CD4-positive, alpha-beta T cell treated with Interleukin-17A for 4 hours (primary cell): ENCODE results near the gene PXN.
A peak's percentile ranks its signal among the peaks of the same experiment; 100 is the strongest.
"Not testable (repeated sequence)": the region's sequence is repeated elsewhere in the genome, so short reads cannot be mapped to it uniquely, and the experiment has no call there.

ENCODE experiments used
- DNase-seq: peaks from one replicate; pipeline ENCODE4 v3.0.0-alpha.2; 2020; ENCODE audit warnings: mixed read lengths

The PXN gene

DNA sequence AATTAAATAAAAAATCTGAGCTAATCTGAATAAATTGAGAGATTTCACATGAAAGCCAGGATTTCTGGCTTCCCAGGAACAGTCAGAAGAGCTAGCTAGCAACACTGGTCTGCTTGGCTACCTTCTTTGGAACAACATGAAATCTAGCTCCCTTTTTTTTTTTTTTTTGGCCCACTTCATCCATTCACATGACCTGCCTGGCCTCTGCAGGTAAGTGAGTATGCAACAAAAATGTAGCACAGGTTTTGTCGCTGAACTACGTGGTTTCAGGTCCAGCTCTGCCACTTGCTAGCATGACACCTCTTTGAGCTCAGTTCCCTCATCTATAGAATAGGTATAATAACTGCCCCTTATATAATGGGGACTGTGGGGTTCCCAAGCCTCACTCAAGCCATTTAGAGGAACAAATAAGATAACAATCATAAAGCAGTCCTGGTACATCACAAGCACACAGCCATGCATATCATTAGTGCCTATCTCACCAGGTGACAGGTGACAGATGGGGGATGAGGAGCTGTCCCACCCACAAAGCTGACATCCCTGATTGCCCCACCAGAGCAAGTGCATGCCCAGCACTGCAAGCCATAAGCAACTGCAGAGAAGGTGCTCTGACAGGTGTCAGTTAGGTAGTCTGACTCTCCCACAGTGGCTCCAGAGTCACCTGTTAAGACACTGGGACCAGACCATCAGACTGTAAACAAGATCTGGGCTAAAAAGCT is 25.6 kb downstream of the PXN start:
- DNase-seq = no peak

GRCh38 chr12:120238839-120239445 is 26.6 kb downstream of the PXN start:
- DNase-seq = no peak

- no peak for DNase-seq
Observed at GRCh38 chr12:120238217-120238616, 27.3 kb downstream of the PXN start.

DNA sequence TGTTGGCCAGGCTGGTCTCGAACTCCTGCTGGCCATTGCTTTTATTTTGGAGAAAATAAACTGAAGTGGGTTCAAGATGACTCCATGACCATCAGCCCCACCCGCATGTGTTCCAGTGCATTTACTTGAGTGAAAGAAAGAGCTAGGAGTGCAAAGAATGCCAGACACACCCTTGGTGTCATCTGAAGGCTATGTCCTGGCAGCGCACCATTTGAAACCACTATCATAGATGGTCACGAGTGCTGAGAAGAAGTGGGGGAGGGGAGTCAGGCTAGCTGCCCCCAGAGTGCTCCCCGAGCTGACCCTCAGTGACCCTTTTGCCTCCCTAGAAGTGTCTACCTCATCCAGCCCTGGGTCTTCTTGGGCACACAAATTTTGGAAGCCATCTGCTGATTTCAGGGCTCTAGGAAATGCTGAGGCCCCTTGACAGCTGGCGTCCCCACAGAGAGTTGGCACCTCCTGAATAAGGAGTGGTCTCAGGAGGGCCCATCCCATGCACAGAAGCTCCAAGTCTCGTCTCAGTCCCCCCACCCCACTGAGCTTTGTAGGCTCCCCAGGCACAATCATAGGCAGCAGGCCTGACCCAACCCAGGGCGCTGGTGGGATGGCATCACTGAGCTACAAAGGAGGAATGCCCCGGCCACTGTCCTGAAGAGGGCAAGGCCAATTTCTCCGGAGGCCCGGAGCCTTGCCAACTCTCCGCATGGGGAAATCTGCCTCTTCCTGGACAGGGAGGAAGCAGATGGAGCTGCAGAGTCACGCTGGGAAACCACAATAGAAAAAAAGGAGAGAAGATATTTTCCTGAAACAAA is 28.0 kb downstream of the PXN start:
- DNase-seq = no peak

GRCh38 chr12:120236809-120237208 is 28.7 kb downstream of the PXN start:
- not testable (repeated sequence) for DNase-seq

DNA sequence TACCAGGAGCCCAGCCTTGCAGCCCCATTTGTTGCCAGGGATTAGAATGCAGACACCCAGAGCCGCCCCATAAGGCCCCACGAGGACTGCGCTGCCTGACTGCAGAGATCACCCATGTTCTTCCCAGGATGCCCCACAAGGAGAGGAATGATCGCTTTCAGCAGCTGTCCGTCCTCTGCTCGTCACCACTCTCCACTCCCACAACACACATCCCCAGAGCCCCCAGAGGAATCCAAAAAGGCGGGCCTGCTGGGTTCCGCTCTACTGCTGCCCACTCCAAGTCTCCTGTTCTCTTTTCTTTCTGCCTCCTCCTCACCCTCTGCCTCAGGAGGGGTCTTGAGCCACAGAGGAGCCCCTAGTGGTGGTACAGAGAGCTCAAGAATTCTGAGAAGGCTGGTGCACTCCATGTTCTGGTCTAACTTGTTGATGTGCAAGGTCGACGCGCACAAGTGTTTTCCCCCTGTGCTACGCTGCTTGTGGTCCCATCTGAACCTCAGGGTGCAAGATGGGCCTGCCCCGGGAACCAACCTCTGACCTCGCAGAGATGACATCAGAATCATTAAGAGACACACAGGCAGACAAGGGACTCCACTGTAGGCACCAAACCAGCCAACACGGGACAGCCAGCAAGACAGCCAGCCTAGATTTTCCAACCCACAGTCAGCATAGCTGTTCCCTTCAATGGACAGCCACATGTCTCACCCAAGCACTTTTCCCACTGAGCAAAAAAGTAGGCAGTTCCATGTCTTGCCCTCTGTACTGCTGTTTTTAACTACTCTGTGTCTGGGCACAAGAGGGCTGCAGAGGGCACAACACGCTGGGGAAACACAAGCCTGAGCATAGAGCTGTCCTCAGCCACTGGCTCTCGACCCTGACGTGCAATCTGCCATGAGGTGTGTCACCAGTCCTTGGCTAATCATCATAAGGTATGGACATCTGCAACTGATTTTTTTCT is 29.9 kb downstream of the PXN start:
- DNase-seq = peak; percentile 38

GRCh38 chr12:120234643-120235368 is 30.7 kb downstream of the PXN start:
- no peak for DNase-seq

GRCh38 chr12:120231316-120232011 is 34.1 kb downstream of the PXN start:
- DNase-seq = peak; percentile 87

GRCh38 chr12:120230974-120231315 is 34.6 kb downstream of the PXN start:
- no peak for DNase-seq

DNA sequence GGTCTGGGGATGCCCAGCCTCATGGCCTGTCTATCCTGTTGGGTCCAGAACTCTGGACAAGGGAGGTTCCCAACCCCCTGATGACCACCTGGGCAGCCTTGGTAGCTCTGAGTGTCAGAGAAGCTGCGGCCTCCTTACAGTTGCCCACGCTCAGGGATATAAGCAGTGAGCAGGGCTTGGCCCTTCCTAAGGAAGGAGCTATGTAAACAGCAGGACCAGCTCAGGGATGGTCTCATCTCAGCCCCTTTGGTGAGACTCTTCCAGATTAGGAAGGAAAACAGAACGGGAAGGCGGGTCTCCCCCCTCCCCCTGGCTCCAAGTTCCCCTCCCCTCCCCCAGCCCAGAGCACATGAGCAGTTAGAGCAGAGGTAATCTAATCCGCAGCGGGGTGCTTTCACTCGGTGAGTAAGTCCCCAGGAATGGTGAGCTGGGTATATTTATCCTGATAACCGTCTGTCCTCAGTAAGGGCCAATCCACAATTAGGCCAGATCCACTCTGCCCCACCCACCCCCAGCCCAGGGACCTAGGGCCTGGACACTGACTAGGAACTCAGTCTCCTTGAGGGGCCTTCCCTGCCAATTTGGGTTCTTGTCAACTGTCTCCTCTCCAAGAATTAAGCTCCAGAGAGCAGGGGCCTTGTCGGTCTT is 35.1 kb downstream of the PXN start:
- DNase-seq = no peak

- DNase-seq = no peak
Observed at GRCh38 chr12:120229487-120230325, 35.8 kb downstream of the PXN start.

DNA sequence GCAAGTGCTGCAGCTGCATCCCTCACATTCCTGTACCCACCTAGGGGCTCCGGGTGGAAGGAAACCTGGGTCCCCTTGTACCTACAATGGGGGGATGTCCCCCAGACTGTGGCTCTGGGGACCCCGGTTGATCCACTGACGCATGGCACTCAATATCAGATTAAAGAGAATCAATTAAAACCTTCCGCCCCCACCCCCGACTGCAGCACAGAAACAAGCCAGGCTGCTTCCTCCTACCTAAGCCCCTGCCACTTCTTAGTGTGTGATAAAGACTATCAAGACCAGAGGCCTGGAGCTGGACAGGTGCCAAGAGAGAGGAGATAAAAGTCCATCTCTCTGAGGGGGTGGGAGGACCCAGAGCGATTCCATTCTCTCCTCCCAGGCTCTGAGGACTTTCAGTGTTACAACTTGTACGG is 36.5 kb downstream of the PXN start:
- no peak for DNase-seq

- peak; percentile 94 for DNase-seq
Observed at GRCh38 chr12:120228291-120229070, 37.0 kb downstream of the PXN start.

DNA sequence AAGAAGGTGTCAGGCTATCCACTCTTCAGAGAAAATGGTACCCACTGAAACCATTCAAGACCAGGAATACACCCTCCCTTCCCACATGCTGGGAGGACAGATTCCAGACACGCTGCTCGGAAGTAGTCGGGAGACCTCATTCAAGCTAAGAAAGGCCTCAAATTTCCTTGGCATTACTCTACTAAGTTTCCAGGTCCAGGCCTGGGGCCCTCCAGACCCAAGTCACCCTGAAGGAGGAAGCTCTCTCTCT is 37.6 kb downstream of the PXN start:
- no peak for DNase-seq

GRCh38 chr12:120227233-120228040 is 38.1 kb downstream of the PXN start:
- no peak for DNase-seq

DNA sequence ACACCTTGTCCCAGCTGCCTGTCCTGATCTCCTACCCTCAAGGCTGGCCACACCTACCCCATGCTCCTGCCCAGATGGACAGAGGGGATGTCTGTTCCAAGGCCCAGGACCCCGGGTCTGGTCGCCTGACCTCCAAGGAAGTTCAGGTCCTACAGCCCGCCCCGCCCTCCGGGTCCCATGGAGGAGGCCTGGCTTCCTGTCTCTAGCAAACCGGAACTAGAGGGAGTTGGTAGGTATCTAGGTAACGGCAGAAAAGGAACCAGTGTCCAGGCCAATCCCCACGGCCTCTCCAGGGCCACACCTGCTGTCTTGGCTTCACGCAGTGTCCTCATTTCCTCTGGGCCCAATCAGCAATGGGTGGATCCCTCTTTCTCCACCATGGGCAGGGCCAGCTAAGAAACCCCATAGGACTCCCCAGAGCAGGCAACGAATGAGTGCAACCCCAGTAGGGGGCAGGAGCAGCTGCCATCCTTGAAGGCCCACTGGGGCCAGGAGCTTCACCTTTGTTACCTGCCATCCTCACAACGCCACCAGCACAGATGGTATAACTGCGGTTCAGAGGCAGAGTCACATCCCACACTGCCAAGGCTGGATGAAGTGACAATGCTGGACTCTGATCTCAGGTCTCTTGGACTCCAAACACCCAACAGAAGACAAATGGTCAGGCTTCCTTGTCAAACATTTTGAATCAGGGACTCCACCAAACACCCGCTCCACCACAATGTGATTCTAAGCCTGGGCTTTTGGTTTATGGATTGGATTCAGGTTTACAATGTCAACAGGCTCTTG is 39.5 kb downstream of the PXN start:
- peak; percentile 25 for DNase-seq

DNA sequence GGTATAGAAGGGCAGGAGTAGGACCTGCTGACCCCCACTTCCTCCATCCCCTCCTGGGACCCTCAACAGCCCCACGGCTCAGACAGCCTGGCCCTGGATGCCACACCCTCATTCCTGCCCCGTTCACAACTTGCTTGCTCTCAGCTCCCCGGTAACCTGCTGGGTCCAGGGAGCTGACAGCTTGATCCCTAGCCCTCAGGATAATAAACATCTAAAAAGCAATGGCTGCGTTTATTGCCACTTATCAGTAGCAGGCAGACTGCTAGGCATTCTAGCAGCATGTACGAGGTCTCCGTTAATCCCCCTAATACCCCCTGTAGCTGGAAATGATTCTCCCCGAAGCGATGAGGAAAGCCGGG is 40.4 kb downstream of the PXN start:
- DNase-seq = no peak
